GM12874 (cell line): ENCODE measurements around the gene USP17L11.
"Not testable (repeated sequence)": the region's sequence is repeated elsewhere in the genome, so short reads cannot be mapped to it uniquely, and the experiment has no call there.

ENCODE experiments used
- TF ChIP-seq, protein P1 (sequence below): IDR thresholded peaks from 2 replicates; pipeline ENCODE4 v1.5.1; 2011; ENCODE audit warnings: low read depth, mild to moderate bottlenecking, control low read depth, low read length, moderate library complexity; ENCODE audit not compliant: insufficient read depth

Gene USP17L11

DNA sequence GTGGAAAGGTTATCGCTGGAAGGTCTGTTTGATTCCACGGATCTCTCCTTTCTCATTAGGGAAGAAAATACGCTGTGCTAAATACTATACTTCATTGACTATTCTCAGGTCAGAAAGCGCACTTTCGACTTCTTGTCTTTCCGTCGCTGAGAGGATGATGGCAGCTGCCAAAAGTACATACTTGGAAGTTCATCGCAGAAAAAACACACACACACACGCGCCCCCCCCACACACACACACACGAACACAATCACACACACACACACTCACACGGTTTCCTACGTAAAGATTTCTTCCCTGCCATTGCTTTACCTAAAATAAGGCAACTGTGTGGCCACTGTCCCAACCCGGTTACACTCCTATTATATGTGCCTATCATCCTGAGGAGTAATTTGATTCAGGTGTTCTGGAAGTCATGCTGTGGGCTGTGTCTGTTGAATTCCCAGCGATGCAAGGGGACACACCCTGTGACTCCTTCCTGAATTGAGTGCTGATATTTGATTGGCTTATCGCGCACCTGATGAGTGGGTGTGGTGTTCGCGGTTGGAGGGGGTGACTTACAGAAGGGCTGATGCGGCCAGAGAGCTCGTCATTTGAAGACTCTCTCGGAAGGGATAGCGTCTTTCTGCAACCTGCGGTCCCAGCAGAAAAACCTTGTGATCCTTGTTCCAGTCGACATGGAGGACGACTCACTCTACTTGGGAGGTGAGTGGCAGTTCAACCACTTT, 32.9 kb downstream of the USP17L11 start, which contains the start of gene USP17L18:
Gene USP17L18, plus strand, starts transcription at position 678 of the 728 bp plus-strand sequence. Its CDS starts 0 bp downstream, at position 678.
- TF ChIP-seq, protein P1, sequence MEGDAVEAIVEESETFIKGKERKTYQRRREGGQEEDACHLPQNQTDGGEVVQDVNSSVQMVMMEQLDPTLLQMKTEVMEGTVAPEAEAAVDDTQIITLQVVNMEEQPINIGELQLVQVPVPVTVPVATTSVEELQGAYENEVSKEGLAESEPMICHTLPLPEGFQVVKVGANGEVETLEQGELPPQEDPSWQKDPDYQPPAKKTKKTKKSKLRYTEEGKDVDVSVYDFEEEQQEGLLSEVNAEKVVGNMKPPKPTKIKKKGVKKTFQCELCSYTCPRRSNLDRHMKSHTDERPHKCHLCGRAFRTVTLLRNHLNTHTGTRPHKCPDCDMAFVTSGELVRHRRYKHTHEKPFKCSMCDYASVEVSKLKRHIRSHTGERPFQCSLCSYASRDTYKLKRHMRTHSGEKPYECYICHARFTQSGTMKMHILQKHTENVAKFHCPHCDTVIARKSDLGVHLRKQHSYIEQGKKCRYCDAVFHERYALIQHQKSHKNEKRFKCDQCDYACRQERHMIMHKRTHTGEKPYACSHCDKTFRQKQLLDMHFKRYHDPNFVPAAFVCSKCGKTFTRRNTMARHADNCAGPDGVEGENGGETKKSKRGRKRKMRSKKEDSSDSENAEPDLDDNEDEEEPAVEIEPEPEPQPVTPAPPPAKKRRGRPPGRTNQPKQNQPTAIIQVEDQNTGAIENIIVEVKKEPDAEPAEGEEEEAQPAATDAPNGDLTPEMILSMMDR: not testable (repeated sequence)

DNA sequence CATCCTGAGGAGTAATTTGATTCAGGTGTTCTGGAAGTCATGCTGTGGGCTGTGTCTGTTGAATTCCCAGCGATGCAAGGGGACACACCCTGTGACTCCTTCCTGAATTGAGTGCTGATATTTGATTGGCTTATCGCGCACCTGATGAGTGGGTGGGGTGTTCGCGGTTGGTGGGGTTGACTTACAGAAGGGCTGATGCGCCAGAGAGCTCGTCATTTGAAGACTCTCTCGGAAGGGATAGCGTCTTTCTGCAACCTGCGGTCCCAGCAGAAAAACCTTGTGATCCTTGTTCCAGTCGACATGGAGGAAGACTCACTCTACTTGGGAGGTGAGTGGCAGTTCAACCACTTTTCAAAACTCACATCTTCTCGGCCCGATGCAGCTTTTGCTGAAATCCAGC, 37.9 kb downstream of the USP17L11 start, which contains the start of gene USP17L19:
Gene USP17L19, plus strand, starts transcription at position 301 of the 400 bp plus-strand sequence. Its CDS starts 0 bp downstream, at position 301.
- TF ChIP-seq, protein P1: not testable (repeated sequence)

DNA sequence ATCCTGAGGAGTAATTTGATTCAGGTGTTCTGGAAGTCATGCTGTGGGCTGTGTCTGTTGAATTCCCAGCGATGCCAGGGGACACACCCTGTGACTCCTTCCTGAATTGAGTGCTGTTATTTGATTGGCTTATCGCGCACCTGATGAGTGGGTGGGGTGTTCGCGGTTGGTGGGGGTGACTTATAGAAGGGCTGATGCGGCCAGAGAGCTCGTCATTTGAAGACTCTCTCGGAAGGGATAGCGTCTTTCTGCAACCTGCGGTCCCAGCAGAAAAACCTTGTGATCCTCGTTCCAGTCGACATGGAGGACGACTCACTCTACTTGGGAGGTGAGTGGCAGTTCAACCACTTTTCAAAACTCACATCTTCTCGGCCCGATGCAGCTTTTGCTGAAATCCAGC, 42.6 kb downstream of the USP17L11 start, which contains the start of gene USP17L20:
Gene USP17L20, plus strand, starts transcription at position 301 of the 400 bp plus-strand sequence. Its CDS starts 0 bp downstream, at position 301.
- TF ChIP-seq, protein P1: not testable (repeated sequence)

DNA sequence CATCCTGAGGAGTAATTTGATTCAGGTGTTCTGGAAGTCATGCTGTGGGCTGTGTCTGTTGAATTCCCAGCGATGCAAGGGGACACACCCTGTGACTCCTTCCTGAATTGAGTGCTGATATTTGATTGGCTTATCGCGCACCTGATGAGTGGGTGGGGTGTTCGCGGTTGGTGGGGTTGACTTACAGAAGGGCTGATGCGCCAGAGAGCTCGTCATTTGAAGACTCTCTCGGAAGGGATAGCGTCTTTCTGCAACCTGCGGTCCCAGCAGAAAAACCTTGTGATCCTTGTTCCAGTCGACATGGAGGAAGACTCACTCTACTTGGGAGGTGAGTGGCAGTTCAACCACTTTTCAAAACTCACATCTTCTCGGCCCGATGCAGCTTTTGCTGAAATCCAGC, 47.4 kb downstream of the USP17L11 start, which contains the start of gene USP17L21:
Gene USP17L21, plus strand, starts transcription at position 301 of the 400 bp plus-strand sequence. Its CDS starts 0 bp downstream, at position 301.
- TF ChIP-seq, protein P1: not testable (repeated sequence)
